ENCODE results near the gene TSPAN7.

TSPAN7 gene

DNA sequence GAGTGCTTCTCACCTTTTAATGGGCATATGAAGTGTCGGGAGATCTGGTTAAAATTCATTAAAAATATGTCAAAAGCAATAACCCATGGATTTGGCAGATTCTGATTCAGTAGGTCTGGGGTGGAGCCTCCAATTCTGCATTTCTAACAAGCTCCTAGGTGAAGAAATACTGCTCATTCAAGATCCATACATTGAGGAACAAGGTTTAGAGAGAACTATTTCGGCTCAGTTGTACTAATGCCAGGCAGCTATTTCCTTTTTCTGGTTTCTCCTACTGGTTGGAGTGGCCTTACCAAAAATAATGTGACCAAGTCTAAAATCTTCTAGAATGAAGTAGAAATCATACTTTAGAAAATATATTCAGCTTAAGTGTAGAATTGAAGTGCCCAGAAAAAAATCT lies 117.5 kb downstream of the TSPAN7 start:
- ATAC-seq (no peak), DNase-seq (no peak)
- no peaks in the 10 kb centered on the region for H3K27me3 Mint-ChIP-seq
- no peak overlapping the region for H3K27ac Mint-ChIP-seq
- no peaks in the 10 kb centered on the region for H3K9me3 Mint-ChIP-seq
- peaks cover 6% of the 10 kb centered on the region for H3K4me1 Mint-ChIP-seq
- no peak overlapping the region for H3K4me3 Mint-ChIP-seq

DNA sequence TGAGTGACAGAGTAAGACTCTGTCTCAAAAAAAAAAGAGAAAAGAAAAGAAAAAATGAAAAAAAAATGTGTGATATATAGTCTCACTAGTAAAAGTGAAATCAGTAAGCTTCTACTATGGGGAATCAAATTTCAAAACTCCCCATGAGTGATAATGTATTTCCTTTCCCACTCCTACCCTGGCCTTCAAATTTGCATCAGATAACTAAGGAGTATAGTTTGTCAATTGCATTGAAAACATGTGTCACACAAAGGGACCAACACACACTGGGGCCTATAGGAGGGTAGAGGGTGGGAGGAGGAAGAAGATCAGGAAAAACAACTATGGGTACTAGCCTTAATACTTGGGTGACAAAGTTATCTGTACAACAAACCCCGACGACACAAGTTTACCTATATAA lies 118.4 kb downstream of the TSPAN7 start:
- H3K4me3 Mint-ChIP-seq: no peak overlapping the region
- ATAC-seq: no peak
- H3K4me1 Mint-ChIP-seq: peaks cover 6% of the 10 kb centered on the region
- H3K9me3 Mint-ChIP-seq: no peaks in the 10 kb centered on the region
- no peak for DNase-seq
- H3K27me3 Mint-ChIP-seq: no peaks in the 10 kb centered on the region
- no peak overlapping the region for H3K27ac Mint-ChIP-seq

- ATAC-seq (no peak), DNase-seq (no peak)
- Mint-ChIP-seq H3K27me3 (no peaks in the 10 kb centered on the region), H3K4me1 (no peaks in the 10 kb centered on the region), H3K4me3 (no peak overlapping the region), H3K27ac (no peak overlapping the region), H3K9me3 (no peaks in the 10 kb centered on the region)
These were observed 120.8 kb downstream of the TSPAN7 start for GRCh38 chrX:38682095-38682494.

GRCh38 chrX:38692961-38693360 lies 131.6 kb downstream of the TSPAN7 start:
- DNase-seq (no peak), ATAC-seq (no peak)
- H3K4me1 Mint-ChIP-seq: no peaks in the 10 kb centered on the region
- H3K27me3 Mint-ChIP-seq: no peaks in the 10 kb centered on the region
- H3K9me3 Mint-ChIP-seq: no peaks in the 10 kb centered on the region
- no peak overlapping the region for H3K27ac Mint-ChIP-seq
- H3K4me3 Mint-ChIP-seq: no peak overlapping the region

GRCh38 chrX:38694394-38694793 lies 133.1 kb downstream of the TSPAN7 start:
- Mint-ChIP-seq H3K27ac (no peak overlapping the region), H3K4me3 (no peak overlapping the region), H3K27me3 (no peaks in the 10 kb centered on the region), H3K9me3 (no peaks in the 10 kb centered on the region), H3K4me1 (no peaks in the 10 kb centered on the region)
- DNase-seq (no peak), ATAC-seq (no peak)

GRCh38 chrX:38697461-38697860 lies 136.1 kb downstream of the TSPAN7 start:
- H3K9me3 Mint-ChIP-seq: no peaks in the 10 kb centered on the region
- ATAC-seq (no peak), DNase-seq (no peak)
- no peak overlapping the region for H3K27ac Mint-ChIP-seq
- no peaks in the 10 kb centered on the region for H3K27me3 Mint-ChIP-seq
- H3K4me1 Mint-ChIP-seq: no peaks in the 10 kb centered on the region
- H3K4me3 Mint-ChIP-seq: no peak overlapping the region

- Mint-ChIP-seq H3K27ac (no peak overlapping the region), H3K4me1 (no peaks in the 10 kb centered on the region), H3K4me3 (no peak overlapping the region), H3K27me3 (no peaks in the 10 kb centered on the region), H3K9me3 (no peaks in the 10 kb centered on the region)
- ATAC-seq (no peak), DNase-seq (no peak)
These were observed 137.8 kb downstream of the TSPAN7 start for GRCh38 chrX:38699121-38699520.

DNA sequence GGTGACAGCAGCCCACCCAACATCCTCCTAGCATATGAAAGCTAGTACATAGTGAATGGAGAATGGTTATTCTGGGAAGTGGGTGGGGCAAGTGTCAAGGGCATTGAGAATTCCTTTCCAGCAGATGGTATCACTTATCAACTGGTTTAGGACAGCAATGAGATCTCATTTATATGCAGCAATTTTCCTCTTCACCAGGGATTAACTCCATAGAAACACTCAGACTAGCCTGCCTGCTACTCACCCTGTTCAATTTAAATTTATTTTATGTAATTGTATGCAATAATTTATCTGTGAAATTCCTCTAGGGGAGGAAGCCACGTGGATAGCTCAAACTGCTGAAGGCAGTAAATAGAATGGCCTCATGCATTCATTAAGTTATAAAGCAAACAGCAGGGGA lies 138.4 kb downstream of the TSPAN7 start:
- Mint-ChIP-seq H3K4me1 (peaks cover under 1% of the 10 kb centered on the region), H3K27me3 (no peaks in the 10 kb centered on the region), H3K27ac (no peak overlapping the region), H3K4me3 (no peak overlapping the region), H3K9me3 (no peaks in the 10 kb centered on the region)
- ATAC-seq (no peak), DNase-seq (no peak)

GRCh38 chrX:38701073-38701472 lies 139.7 kb downstream of the TSPAN7 start:
- H3K4me3 Mint-ChIP-seq: no peak overlapping the region
- DNase-seq (no peak), ATAC-seq (no peak)
- H3K9me3 Mint-ChIP-seq: no peaks in the 10 kb centered on the region
- H3K27me3 Mint-ChIP-seq: no peaks in the 10 kb centered on the region
- no peak overlapping the region for H3K27ac Mint-ChIP-seq
- peaks cover 4% of the 10 kb centered on the region for H3K4me1 Mint-ChIP-seq

GRCh38 chrX:38704146-38704882 lies 143.0 kb downstream of the TSPAN7 start:
- Mint-ChIP-seq H3K4me3 (no peak overlapping the region), H3K9me3 (no peaks in the 10 kb centered on the region), H3K27ac (no peak overlapping the region), H3K27me3 (peaks cover 14% of the 10 kb centered on the region), H3K4me1 (peaks cover 4% of the 10 kb centered on the region)
- DNase-seq (no peak), ATAC-seq (peak; percentile 76)

DNA sequence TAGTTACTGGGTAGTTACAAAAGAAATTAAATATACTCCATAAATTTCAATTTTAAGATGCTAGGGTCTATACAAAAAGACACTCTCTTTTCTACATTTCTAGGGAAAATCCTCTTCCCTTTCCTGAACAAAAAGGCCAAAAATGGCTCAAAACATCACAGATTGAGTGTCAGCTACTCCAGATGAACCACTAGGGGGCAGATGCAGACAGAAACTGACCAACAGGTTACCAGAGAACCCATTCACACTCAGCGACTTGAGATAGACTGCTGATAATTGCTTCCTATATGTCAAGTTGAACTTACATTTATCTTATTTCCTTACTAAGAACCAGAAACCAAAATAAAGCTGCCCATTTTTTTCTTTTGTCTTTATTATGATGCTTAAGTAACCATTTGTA lies 156.5 kb downstream of the TSPAN7 start:
- H3K4me3 Mint-ChIP-seq: no peak overlapping the region
- DNase-seq: no peak
- H3K27ac Mint-ChIP-seq: no peak overlapping the region
- no peaks in the 10 kb centered on the region for H3K4me1 Mint-ChIP-seq
- ATAC-seq: no peak
- no peaks in the 10 kb centered on the region for H3K27me3 Mint-ChIP-seq
- no peaks in the 10 kb centered on the region for H3K9me3 Mint-ChIP-seq

- no peak overlapping the region for H3K27ac Mint-ChIP-seq
- H3K9me3 Mint-ChIP-seq: no peaks in the 10 kb centered on the region
- no peak overlapping the region for H3K4me3 Mint-ChIP-seq
- DNase-seq: no peak
- H3K27me3 Mint-ChIP-seq: no peaks in the 10 kb centered on the region
- H3K4me1 Mint-ChIP-seq: no peaks in the 10 kb centered on the region
- ATAC-seq: no peak
These were observed 157.0 kb downstream of the TSPAN7 start for GRCh38 chrX:38718311-38718710.

DNA sequence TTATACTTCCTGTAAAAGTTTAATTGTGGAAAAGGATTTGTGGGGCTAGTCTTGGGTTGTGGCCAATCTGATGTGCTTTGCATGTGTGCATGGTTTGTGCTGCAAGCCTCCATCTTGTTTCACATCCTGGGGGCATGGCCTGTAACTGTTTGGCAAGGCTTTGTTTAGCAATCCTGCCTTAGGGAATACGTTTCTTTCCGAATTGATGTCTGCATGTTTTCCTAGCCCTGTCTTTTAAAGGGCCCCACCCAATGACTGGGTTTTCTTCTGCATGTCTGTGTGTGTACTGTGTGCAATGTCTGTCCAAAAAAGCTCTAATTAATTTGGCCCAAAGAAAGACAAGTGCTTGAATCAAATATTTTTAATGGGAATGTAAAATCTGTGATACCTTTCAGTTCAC lies 165.3 kb downstream of the TSPAN7 start:
- H3K27me3 Mint-ChIP-seq: no peaks in the 10 kb centered on the region
- no peak overlapping the region for H3K27ac Mint-ChIP-seq
- ATAC-seq: no peak
- DNase-seq: no peak
- H3K9me3 Mint-ChIP-seq: no peaks in the 10 kb centered on the region
- H3K4me3 Mint-ChIP-seq: no peak overlapping the region
- H3K4me1 Mint-ChIP-seq: no peaks in the 10 kb centered on the region

- H3K4me3 Mint-ChIP-seq: no peak overlapping the region
- H3K9me3 Mint-ChIP-seq: no peaks in the 10 kb centered on the region
- DNase-seq (no peak), ATAC-seq (no peak)
- no peaks in the 10 kb centered on the region for H3K27me3 Mint-ChIP-seq
- H3K27ac Mint-ChIP-seq: no peak overlapping the region
- H3K4me1 Mint-ChIP-seq: no peaks in the 10 kb centered on the region
These were observed 166.3 kb downstream of the TSPAN7 start for GRCh38 chrX:38727668-38728067.

- Mint-ChIP-seq H3K4me1 (no peaks in the 10 kb centered on the region), H3K27me3 (no peaks in the 10 kb centered on the region), H3K4me3 (no peak overlapping the region), H3K27ac (no peak overlapping the region), H3K9me3 (no peaks in the 10 kb centered on the region)
- no peak for DNase-seq
- ATAC-seq: no peak
These were observed 171.5 kb downstream of the TSPAN7 start for GRCh38 chrX:38732866-38733265.
